DOHH2 (cell line): ENCODE data around the gene TRIM9.

Experiments
- H3F3A ChIP-seq: fragments of 200-600 bp; sonication (generic), shearing (Covaris generic); 2 replicates; pipeline ENCODE4 v1.6.0; 2016; ENCODE audit warnings: antibody characterized with exemption, mild to moderate bottlenecking; ENCODE audit not compliant: control insufficient read depth, insufficient read depth
- H3K27ac ChIP-seq: fragments of 200-600 bp; sonication (generic); 2 replicates; pipeline ENCODE4 v1.5.1; 2014; ENCODE audit warnings: low read depth, mild to moderate bottlenecking, low read length, moderate library complexity
- H3K27me3 ChIP-seq: fragments of 200-600 bp; sonication (generic); 2 replicates; pipeline ENCODE4 v1.6.1; 2014; ENCODE audit warnings: mild to moderate bottlenecking, low read length, mixed read lengths; ENCODE audit not compliant: control insufficient read depth
- H3K36me3 ChIP-seq: fragments of 200-600 bp; sonication (generic); 2 replicates; pipeline ENCODE4 v1.6.1; 2014; ENCODE audit warnings: mild to moderate bottlenecking, low read length, moderate library complexity, mixed read lengths; ENCODE audit not compliant: control insufficient read depth
- H3K4me1 ChIP-seq: fragments of 200-600 bp; sonication (generic); 2 replicates; pipeline ENCODE4 v1.6.1; 2014; ENCODE audit warnings: mild to moderate bottlenecking, low read length, mixed read lengths; ENCODE audit not compliant: control insufficient read depth
- H3K4me2 ChIP-seq: fragments of 200-600 bp; sonication (generic); 2 replicates; pipeline ENCODE4 v1.6.0; 2014; ENCODE audit warnings: mild to moderate bottlenecking, low read length, moderate library complexity
- H3K4me3 ChIP-seq: fragments of 200-600 bp; sonication (generic); 2 replicates; pipeline ENCODE4 v1.5.1; 2014; ENCODE audit warnings: mild to moderate bottlenecking, low read length, mixed read lengths
- H3K79me2 ChIP-seq: fragments of 200-600 bp; sonication (generic); 2 replicates; pipeline ENCODE4 v1.6.1; 2014; ENCODE audit warnings: mild to moderate bottlenecking, low read length, mixed read lengths; ENCODE audit not compliant: control insufficient read depth
- H3K9me2 ChIP-seq: fragments of 200-600 bp; sonication (generic); replicated peaks from 2 replicates; pipeline ENCODE4 v1.6.1; 2014; ENCODE audit warnings: mild to moderate bottlenecking, low read length, mixed read lengths; ENCODE audit not compliant: control insufficient read depth
- H3K9me3 ChIP-seq: fragments of 200-600 bp; sonication (generic); 2 replicates; pipeline ENCODE4 v1.6.1; 2014; ENCODE audit warnings: antibody characterized with exemption, low read length, mixed read lengths; ENCODE audit not compliant: control insufficient read depth, insufficient read depth
- H4K20me1 ChIP-seq: fragments of 200-600 bp; sonication (generic); 2 replicates; pipeline ENCODE4 v1.6.0; 2014; ENCODE audit warnings: low read depth, mild to moderate bottlenecking, antibody characterized with exemption, low read length, moderate library complexity; ENCODE audit not compliant: control insufficient read depth, insufficient read depth
- EZH2phosphoT487 ChIP-seq: fragments of 200-600 bp; sonication (generic); IDR thresholded peaks from 2 replicates; pipeline ENCODE4 v1.6.1; 2017; ENCODE audit warnings: borderline replicate concordance, mild to moderate bottlenecking, antibody characterized with exemption, low read length, moderate library complexity, mixed read lengths
- TF ChIP-seq, protein P1 (sequence below): fragments of 200-600 bp; sonication (generic); IDR thresholded peaks from one replicate; pipeline ENCODE4 v1.5.1; 2014; ENCODE audit warnings: antibody characterized with exemption, mild to moderate bottlenecking, low read depth, low read length; ENCODE audit not compliant: poor library complexity, severe bottlenecking

The TRIM9 gene

DNA sequence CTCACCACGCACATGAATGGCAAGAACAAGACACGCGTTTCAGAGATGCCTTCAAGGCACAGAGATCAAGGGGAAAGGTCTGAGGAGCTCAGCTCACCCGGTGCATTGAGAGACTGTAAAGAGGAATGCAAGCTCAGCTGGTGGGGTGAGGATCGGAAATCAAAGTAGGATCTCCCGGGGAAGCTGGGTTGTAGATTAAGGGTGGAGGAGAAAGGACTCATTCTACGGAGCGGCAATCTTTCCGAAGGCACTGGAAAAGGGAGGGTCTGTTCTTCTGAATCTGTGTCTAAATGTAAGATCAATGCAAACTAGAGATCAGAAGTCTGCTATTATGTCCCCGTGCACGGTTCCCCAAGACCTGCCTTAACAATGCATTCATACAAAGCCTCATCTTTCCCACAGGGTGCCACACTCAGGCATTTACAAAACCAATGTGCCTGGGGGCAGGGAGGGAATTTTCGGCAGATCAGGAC lies 109.0 kb downstream of the TRIM9 start:
- H3K9me3 ChIP-seq, result no peaks in the 10 kb centered on the region
- H3K4me3 ChIP-seq, result no peak overlapping the region
- no peaks in the 10 kb centered on the region for H4K20me1 ChIP-seq
- H3K36me3 ChIP-seq, result no peaks in the 10 kb centered on the region
- H3K27me3 ChIP-seq, result no peaks in the 10 kb centered on the region
- no peak for TF ChIP-seq EZH2phosphoT487
- TF ChIP-seq, protein P1, sequence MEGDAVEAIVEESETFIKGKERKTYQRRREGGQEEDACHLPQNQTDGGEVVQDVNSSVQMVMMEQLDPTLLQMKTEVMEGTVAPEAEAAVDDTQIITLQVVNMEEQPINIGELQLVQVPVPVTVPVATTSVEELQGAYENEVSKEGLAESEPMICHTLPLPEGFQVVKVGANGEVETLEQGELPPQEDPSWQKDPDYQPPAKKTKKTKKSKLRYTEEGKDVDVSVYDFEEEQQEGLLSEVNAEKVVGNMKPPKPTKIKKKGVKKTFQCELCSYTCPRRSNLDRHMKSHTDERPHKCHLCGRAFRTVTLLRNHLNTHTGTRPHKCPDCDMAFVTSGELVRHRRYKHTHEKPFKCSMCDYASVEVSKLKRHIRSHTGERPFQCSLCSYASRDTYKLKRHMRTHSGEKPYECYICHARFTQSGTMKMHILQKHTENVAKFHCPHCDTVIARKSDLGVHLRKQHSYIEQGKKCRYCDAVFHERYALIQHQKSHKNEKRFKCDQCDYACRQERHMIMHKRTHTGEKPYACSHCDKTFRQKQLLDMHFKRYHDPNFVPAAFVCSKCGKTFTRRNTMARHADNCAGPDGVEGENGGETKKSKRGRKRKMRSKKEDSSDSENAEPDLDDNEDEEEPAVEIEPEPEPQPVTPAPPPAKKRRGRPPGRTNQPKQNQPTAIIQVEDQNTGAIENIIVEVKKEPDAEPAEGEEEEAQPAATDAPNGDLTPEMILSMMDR, result no peak
- no peaks in the 10 kb centered on the region for H3K4me1 ChIP-seq
- no peaks in the 10 kb centered on the region for H3K79me2 ChIP-seq
- no peaks in the 10 kb centered on the region for H3K9me2 ChIP-seq
- H3F3A ChIP-seq, result no peaks in the 10 kb centered on the region
- no peak overlapping the region for H3K4me2 ChIP-seq
- H3K27ac ChIP-seq, result no peak overlapping the region

DNA sequence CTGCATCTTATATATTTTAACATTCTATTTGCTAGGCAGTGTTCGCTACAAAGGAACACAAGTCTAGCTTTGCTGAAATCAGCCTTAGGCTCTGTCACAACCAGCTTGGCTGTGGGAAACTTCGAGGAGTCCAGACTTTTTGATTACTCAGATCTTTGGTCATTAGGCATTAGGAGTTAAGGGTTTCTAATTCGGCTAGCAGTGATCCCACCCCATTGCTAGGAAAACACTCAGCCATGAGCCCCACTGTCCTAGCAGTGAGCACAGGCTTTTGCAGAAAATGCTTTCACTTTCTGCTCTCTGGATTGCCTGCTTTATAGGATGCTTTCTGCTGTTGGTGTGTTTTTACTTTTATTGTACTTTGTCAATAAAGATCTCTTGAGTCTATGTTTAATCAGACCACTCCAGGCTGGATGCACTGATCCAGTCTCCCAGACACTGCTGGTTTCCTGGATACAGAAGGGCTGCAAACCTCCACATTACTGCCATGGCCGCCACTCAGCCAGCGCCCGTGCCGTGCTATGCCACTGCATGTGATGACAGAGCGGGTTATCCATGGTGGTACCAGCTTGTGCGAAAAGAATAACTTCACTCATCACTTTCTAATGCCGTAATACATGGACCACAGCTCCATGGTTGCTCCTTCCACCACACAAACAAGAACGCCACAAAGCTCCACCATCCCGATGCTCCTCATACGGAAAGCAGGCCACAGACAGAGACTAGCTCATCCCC lies 109.6 kb downstream of the TRIM9 start:
- no peak overlapping the region for H3K4me2 ChIP-seq

DNA sequence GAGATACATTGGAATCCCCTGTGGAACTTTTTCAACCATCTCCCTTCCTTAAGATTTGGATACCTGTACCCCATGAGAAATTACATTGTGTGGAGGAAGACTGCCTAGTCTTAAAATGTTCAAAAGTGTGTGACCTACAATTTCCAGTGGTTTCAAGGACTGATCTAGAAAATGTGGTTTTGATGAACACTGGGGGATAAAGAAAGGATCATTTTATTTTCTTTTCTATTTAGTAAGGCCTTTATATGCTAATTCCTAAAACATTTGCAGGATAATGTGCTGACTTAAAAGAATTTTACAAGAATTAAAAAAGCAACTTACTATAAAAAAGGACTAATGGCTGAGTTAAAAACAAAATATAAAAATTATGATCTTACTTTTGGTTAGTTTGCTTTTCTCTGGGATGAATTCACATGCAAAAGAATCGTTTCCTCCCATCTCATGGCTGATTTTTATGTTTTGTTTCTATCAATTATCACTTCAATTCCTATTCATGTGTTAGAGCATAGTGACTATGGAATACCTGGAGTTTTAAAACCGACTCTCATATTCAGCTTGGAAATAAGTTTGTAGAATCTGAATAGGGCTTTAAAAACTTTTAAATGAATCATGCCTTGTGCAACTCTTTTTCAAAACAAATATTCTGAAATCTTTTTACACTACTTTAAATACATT lies 110.7 kb downstream of the TRIM9 start:
- no peaks in the 10 kb centered on the region for H3F3A ChIP-seq
- H3K4me2 ChIP-seq, result no peak overlapping the region
- no peaks in the 10 kb centered on the region for H4K20me1 ChIP-seq
- peaks cover 2% of the 10 kb centered on the region for H3K4me1 ChIP-seq
- H3K36me3 ChIP-seq, result no peaks in the 10 kb centered on the region
- H3K4me3 ChIP-seq, result no peak overlapping the region
- H3K9me2 ChIP-seq, result no peaks in the 10 kb centered on the region
- TF ChIP-seq, protein P1, result no peak
- no peak for TF ChIP-seq EZH2phosphoT487
- no peak overlapping the region for H3K27ac ChIP-seq
- H3K9me3 ChIP-seq, result no peaks in the 10 kb centered on the region
- H3K27me3 ChIP-seq, result no peaks in the 10 kb centered on the region
- no peaks in the 10 kb centered on the region for H3K79me2 ChIP-seq

More for the DNA sequence above, 109.6 kb downstream of the TRIM9 start:
- H3K9me2 ChIP-seq, result no peaks in the 10 kb centered on the region
- no peaks in the 10 kb centered on the region for H3K9me3 ChIP-seq
- H3K27me3 ChIP-seq, result no peaks in the 10 kb centered on the region
- H3K4me1 ChIP-seq, result no peaks in the 10 kb centered on the region
- H3K4me3 ChIP-seq, result no peak overlapping the region
- no peak overlapping the region for H3K27ac ChIP-seq
- TF ChIP-seq EZH2phosphoT487, result no peak
- TF ChIP-seq, protein P1, result no peak
- no peaks in the 10 kb centered on the region for H3F3A ChIP-seq
- H3K36me3 ChIP-seq, result no peaks in the 10 kb centered on the region
- H4K20me1 ChIP-seq, result no peaks in the 10 kb centered on the region
- no peaks in the 10 kb centered on the region for H3K79me2 ChIP-seq
